PC-3 (cell line): ENCODE data around the gene KAZN.

Experiments used
- CTCF ChIP-seq: fragments of 300-600 bp; sonication (generic); conservative IDR thresholded peaks from 2 replicates; pipeline ENCODE4 v1.5.1; 2017; ENCODE audit warnings: antibody characterized with exemption, low read depth, mild to moderate bottlenecking, low read length
- EZH2 ChIP-seq: fragments of 300-600 bp; sonication (generic); IDR thresholded peaks from one replicate; pipeline ENCODE4 v1.6.1; 2017; ENCODE audit warnings: antibody characterized with exemption, mild to moderate bottlenecking, low read length; ENCODE audit not compliant: unreplicated experiment

DNA sequence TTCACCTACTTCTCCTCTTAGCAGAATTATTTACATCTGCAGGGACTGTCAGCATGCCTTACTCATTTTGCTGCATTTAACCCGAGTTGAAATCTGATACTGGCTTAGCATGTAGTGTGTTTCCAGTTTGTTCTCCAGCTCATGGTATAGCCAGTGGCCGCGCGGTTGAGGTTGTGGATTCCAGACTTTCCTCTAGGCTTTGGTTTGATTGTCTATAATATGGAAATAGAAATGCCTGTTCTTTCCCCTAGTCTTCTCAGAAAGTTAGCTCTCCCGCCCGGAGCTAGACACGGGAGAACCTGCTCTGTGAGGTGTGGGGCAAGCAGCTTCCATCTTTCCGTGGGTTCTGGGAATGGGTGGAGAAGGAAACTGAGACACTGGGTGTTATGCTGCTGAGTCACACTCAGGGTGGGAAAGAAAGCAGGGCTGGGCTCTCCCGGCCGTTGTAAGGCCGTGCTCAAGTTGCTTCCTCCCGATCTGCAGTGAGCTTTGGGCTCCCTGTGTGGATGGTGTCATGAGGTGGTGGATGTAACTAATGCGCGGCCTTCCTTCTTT is 348.3 kb downstream of the KAZN start:
- TF ChIP-seq CTCF (no peak), EZH2 (no peak)
